MCF 10A (cell line): ENCODE results near the gene BMX. TPM values are rescaled to one million over a fixed set of nuclear protein-coding genes. Genes with fewer than 3 reads are reported as not detected.

Experiments
- BruUV-seq: library from RNA; stranded (reverse); fragments of 400-500 nt; replicated peaks from 2 replicates; lab custom pipeline; 2021; lab: Mats Ljungman, UMichigan
- CTCF ChIA-PET: fragments of 300-600 bp; sonication (Branson Sonifier 250); formaldehyde crosslinking; extraction: SDS; loops from one replicate; lab custom pipeline; 2021; ENCODE audit warnings: antibody characterized with exemption, inconsistent platforms; lab: Yijun Ruan, JAX
- POLR2A ChIA-PET: fragments of 300-600, 350-650 bp; sonication (Branson Sonifier 250); formaldehyde crosslinking; extraction: SDS; loops from one replicate; lab custom pipeline; 2020; ENCODE audit warnings: antibody characterized with exemption, inconsistent platforms; lab: Yijun Ruan, JAX
- DNase-seq: peaks from one replicate; pipeline ENCODE4 v3.0.0-alpha.2; 2018; ENCODE audit not compliant: unreplicated experiment
- H3K27ac Mint-ChIP-seq: one replicate; pipeline ENCODE4 v1.8.0; 2022; ENCODE audit warnings: mild to moderate bottlenecking, low read depth, mixed read lengths; ENCODE audit not compliant: unreplicated experiment
- H3K27me3 Mint-ChIP-seq: one replicate; pipeline ENCODE4 v1.8.0; 2022; ENCODE audit warnings: mixed read lengths; ENCODE audit not compliant: insufficient read depth, unreplicated experiment
- H3K36me3 Mint-ChIP-seq: one replicate; pipeline ENCODE4 v1.8.0; 2022; ENCODE audit warnings: mild to moderate bottlenecking, moderate library complexity, mixed read lengths; ENCODE audit not compliant: insufficient read depth, unreplicated experiment
- H3K4me1 Mint-ChIP-seq: one replicate; pipeline ENCODE4 v1.8.0; 2022; ENCODE audit warnings: mixed read lengths; ENCODE audit not compliant: insufficient read depth, unreplicated experiment
- H3K4me3 Mint-ChIP-seq: one replicate; pipeline ENCODE4 v1.8.0; 2022; ENCODE audit warnings: mild to moderate bottlenecking, moderate library complexity, mixed read lengths; ENCODE audit not compliant: unreplicated experiment
- H3K9me3 Mint-ChIP-seq: one replicate; pipeline ENCODE4 v1.8.0; 2022; ENCODE audit warnings: mixed read lengths; ENCODE audit not compliant: unreplicated experiment
- CTCF ChIP-seq: fragments of 200-600 bp; IDR thresholded peaks from one replicate; pipeline ENCODE4 v1.8.0; 2022; ENCODE audit warnings: antibody characterized with exemption, mild to moderate bottlenecking; ENCODE audit not compliant: unreplicated experiment
- intact Hi-C: fragments of 100-400 bp; cut with micrococcal nuclease; formaldehyde crosslinking; loops from 2 replicates; pipeline ENCODE4 v1.14.1; 2022
- total RNA-seq: library from RNA; stranded (reverse); gene quantifications from 2 replicates; pipeline ENCODE4 v1.2.3, GENCODE V29; 2022

BMX gene
- total RNA-seq, 1 experiment from 2014 or later, result not detected

GRCh38 chrX:15501506-15501905 is 899 bp downstream of the BMX start:
- peaks cover 8% of the 10 kb centered on the region for H3K4me1 Mint-ChIP-seq
- ChIA-PET POLR2A (interaction anchor here (1.0 to 2.3 kb wide), 4 partner anchors 9 to 62 kb away, joined by 3 to 6 read pairs (median 4); no protein-coding TSS in a partner anchor), CTCF (interaction anchor here (0.6 to 10.5 kb wide), 11 partner anchors 8 to 152 kb away, joined by 3 to 119 read pairs (median 4); partner anchors contain the start of gene PIR)
- H3K9me3 Mint-ChIP-seq, result no peaks in the 10 kb centered on the region
- no peak for DNase-seq
- H3K36me3 Mint-ChIP-seq, result no peaks in the 10 kb centered on the region
- H3K4me3 Mint-ChIP-seq, result no peak overlapping the region
- peaks cover 26% of the 10 kb centered on the region for H3K27me3 Mint-ChIP-seq
- TF ChIP-seq CTCF, result no peak
- intact Hi-C loops, result no loop called here
- no peak overlapping the region for H3K27ac Mint-ChIP-seq
- BruUV-seq, result no TSS peak

- DNase-seq, result no peak
- Mint-ChIP-seq H3K27ac (peak overlapping the region; percentile 26), H3K36me3 (no peaks in the 10 kb centered on the region), H3K4me3 (no peak overlapping the region), H3K4me1 (no peaks in the 10 kb centered on the region), H3K9me3 (no peaks in the 10 kb centered on the region), H3K27me3 (peaks cover 46% of the 10 kb centered on the region)
- no TSS peak for BruUV-seq
- TF ChIP-seq CTCF, result no peak
- intact Hi-C loops, result no loop called here
- POLR2A ChIA-PET, result interaction anchor here (0.6 to 1.7 kb wide), 5 partner anchors 9 to 168 kb away, joined by 3 to 9 read pairs (median 3); no protein-coding TSS in a partner anchor
- CTCF ChIA-PET, result interaction anchor here (0.7 to 10.5 kb wide), 3 partner anchors 11 to 62 kb away, joined by 3 to 119 read pairs (median 3); partner anchors contain the start of gene PIR
Measured at GRCh38 chrX:15504661-15505060, 4.1 kb downstream of the BMX start.

- Mint-ChIP-seq H3K36me3 (no peaks in the 10 kb centered on the region), H3K4me1 (no peaks in the 10 kb centered on the region), H3K27ac (peak overlapping the region; percentile 26), H3K27me3 (peaks cover 50% of the 10 kb centered on the region), H3K4me3 (no peak overlapping the region), H3K9me3 (no peaks in the 10 kb centered on the region)
- ChIA-PET POLR2A (interaction anchor here (0.6 to 1.7 kb wide), 6 partner anchors 9 to 168 kb away, joined by 3 to 9 read pairs (median 3); no protein-coding TSS in a partner anchor), CTCF (interaction anchor here (0.7 to 10.5 kb wide), 3 partner anchors 12 to 61 kb away, joined by 3 to 119 read pairs (median 3); partner anchors contain the start of gene PIR)
- intact Hi-C loops, result no loop called here
- DNase-seq, result peak; percentile 42
- no TSS peak for BruUV-seq
- TF ChIP-seq CTCF, result no peak
Measured at GRCh38 chrX:15505101-15505500, 4.5 kb downstream of the BMX start.

- Mint-ChIP-seq H3K27me3 (peaks cover 39% of the 10 kb centered on the region), H3K36me3 (no peaks in the 10 kb centered on the region), H3K4me3 (no peak overlapping the region), H3K9me3 (no peaks in the 10 kb centered on the region), H3K27ac (no peak overlapping the region), H3K4me1 (no peaks in the 10 kb centered on the region)
- ChIA-PET POLR2A (interaction anchor here (0.6 to 1.0 kb wide), 2 partner anchors 10 to 21 kb away, joined by 3 read pairs; no protein-coding TSS in a partner anchor), CTCF (interaction anchor here (1.4 to 10.5 kb wide), 2 partner anchors 9 to 59 kb away, joined by 5 to 119 read pairs; no protein-coding TSS in a partner anchor)
- BruUV-seq, result no TSS peak
- TF ChIP-seq CTCF, result no peak
- DNase-seq, result no peak
- intact Hi-C loops, result no loop called here
Measured at GRCh38 chrX:15507005-15507404, 6.4 kb downstream of the BMX start.
